Measurements from ENCODE around the gene POLD2. TPM values are rescaled to one million over a fixed set of nuclear protein-coding genes. Genes with fewer than 3 reads are reported as not detected.

The POLD2 gene
- total and polyA plus RNA-seq, 2 of the 8 experiments (the other 6 are each of a cell fraction or from before 2014, with no cell fraction given) = 148 to 214 TPM

DNA sequence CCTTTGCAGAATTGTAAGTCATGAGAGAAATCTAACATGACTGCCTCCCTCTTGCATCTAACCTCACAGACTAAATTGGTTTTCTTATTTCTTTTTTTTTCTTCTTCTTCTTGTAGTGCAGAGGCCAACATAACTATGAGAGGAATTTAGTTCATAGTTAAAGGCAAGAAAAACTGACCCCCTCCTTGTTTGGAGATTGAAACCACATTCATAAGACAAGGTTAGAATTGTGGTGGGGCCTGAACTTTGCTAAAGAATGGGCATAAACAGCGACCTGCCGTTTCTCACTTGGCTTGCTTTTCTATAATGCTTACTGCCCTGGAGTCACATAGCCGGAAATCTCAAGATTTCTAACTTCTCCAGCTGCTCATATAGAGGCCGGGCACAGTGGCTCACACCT is 38.6 kb downstream of the POLD2 start:
- DNase-seq (ENCODE audit: low read depth in 1 of 2, low spot score in 2 of 2) (no peak), FAIRE-seq (no peak)
- H3K9me3 ChIP-seq (ENCODE audit: insufficient read depth in 2 of 2, low read depth in 1 of 2, low read length in 1 of 2) = no peaks in the 10 kb centered on the region
- no peak overlapping the region for H3K4me2 ChIP-seq (ENCODE audit: insufficient read depth in 1 of 2, low read depth in 2 of 2, low read length in 2 of 2)
- H2BK15ac ChIP-seq (ENCODE audit: low read length) = no peak overlapping the region
- POLR2A ChIA-PET (ENCODE audit: partially characterized antibody) = interaction anchor here (1.5 kb wide), 1 partner anchor 12 kb away, joined by 3 read pairs; no protein-coding TSS in a partner anchor
- no peaks in the 10 kb centered on the region for H3K79me2 ChIP-seq (ENCODE audit: control insufficient read depth in 1 of 2, insufficient read depth in 2 of 2, low read length in 2 of 2)
- peaks cover 4% of the 10 kb centered on the region; the same call in 1 of the 2 replicates for H3K23me2 ChIP-seq (ENCODE audit: low read depth, low read length)
- no peak overlapping the region for H3K27ac ChIP-seq (ENCODE audit: low read depth, low read length)
- no peaks in the 10 kb centered on the region; a peak in 2 of 7 replicates for H3K27me3 ChIP-seq (replicated peaks in 1 of 4; ENCODE audit: control insufficient read depth in 3 of 4, extremely low read depth in 1 of 4, insufficient read depth in 3 of 4, low read length in 3 of 4)
- CTCF ChIA-PET (ENCODE audit: partially characterized antibody) = interaction anchor here (0.9 to 1.5 kb wide), 7 partner anchors 11 to 117 kb away, joined by 3 to 4 read pairs (median 3); no protein-coding TSS in a partner anchor
- H3K4ac ChIP-seq (replicated peaks; ENCODE audit: insufficient read length, low read depth, low read length) = no peak overlapping the region
- no peak overlapping the region for H2AK5ac ChIP-seq (ENCODE audit: low read depth, low read length)
- H2AFZ ChIP-seq (ENCODE audit: low read length) = no peak overlapping the region
- H4K91ac ChIP-seq (replicated peaks; ENCODE audit: insufficient read length, low read length) = no peak overlapping the region
- H3K18ac ChIP-seq (ENCODE audit: extremely low read depth, low read length) = no peak overlapping the region
- H3K4me1 ChIP-seq (replicated peaks in 1 of 4; ENCODE audit: control insufficient read depth in 3 of 4, insufficient read depth in 4 of 4, low read length in 3 of 4) = no peaks in the 10 kb centered on the region; a peak in 1 of 7 replicates
- no peak overlapping the region for H2BK5ac ChIP-seq (ENCODE audit: low read depth, low read length)
- H2BK120ac ChIP-seq (replicated peaks; ENCODE audit: low read depth, low read length) = no peak overlapping the region
- no peak overlapping the region for H3K56ac ChIP-seq (replicated peaks; ENCODE audit: insufficient read length, low read depth, low read length)
- H3K79me1 ChIP-seq (ENCODE audit: low read depth, low read length) = no peaks in the 10 kb centered on the region
- H2BK20ac ChIP-seq (ENCODE audit: low read length) = no peak overlapping the region
- no peaks in the 10 kb centered on the region for H4K20me1 ChIP-seq (replicated peaks in 1 of 2; ENCODE audit: control insufficient read depth in 1 of 2, insufficient read depth in 2 of 2, low read length in 2 of 2)
- no peaks in the 10 kb centered on the region for H3K36me3 ChIP-seq (ENCODE audit: control insufficient read depth in 2 of 4, insufficient read depth in 4 of 4, low read length in 3 of 4)
- no peak overlapping the region for H2BK12ac ChIP-seq (ENCODE audit: low read depth, low read length)
- no peak overlapping the region for H4K8ac ChIP-seq (ENCODE audit: extremely low read depth, insufficient read depth, low read length)
- WGBS, 2 experiments (ENCODE audit: extremely low coverage in 1 of 2, insufficient coverage in 1 of 2, insufficient read length in 1 of 2, insufficient replicate concordance in 2 of 2, low coverage in 1 of 2, low lambda C conversion rate in 2 of 2, missing lambda C conversion rate in 1 of 2) = 64% methylated on average over 4 of the region's 4 CpGs; no CpG with 5 or more reads in 1 of the 2 experiments
- no peak overlapping the region for H4K5ac ChIP-seq (ENCODE audit: insufficient read length, low read depth, low read length)
- H3K23ac ChIP-seq (ENCODE audit: insufficient read length) = no peak overlapping the region
- H3K14ac ChIP-seq (ENCODE audit: insufficient read length) = no peak overlapping the region
- no peak overlapping the region for H3K4me3 ChIP-seq (ENCODE audit: extremely low read depth in 1 of 4, insufficient read depth in 2 of 4, low read depth in 3 of 4, low read length in 4 of 4)
- H3K9ac ChIP-seq (replicated peaks in 1 of 4; ENCODE audit: extremely low read depth in 1 of 4, low read depth in 3 of 4, low read length in 3 of 4) = no peak overlapping the region
- no peak for TF ChIP-seq KDM4A (IDR thresholded peaks at IDR 0.05; ENCODE audit: low read depth, low read length, severe bottlenecking)
- TF ChIP-seq PHF8 (conservative IDR thresholded peaks at IDR 0.05; ENCODE audit: low read depth, low read length) = no peak
- TF ChIP-seq RNF2 (IDR thresholded peaks at IDR 0.05; ENCODE audit: borderline replicate concordance, low read depth, low read length, missing control alignments, poor library complexity, severe bottlenecking) = no peak
- TF ChIP-seq BACH1 (IDR thresholded peaks at IDR 0.05; ENCODE audit: low read length) = no peak
- TF ChIP-seq CHD1 (IDR thresholded peaks at IDR 0.05; ENCODE audit: low read depth, low read length) = no peak
- TF ChIP-seq USF2 (IDR thresholded peaks at IDR 0.05; ENCODE audit: low read length) = no peak
- TF ChIP-seq FOSL1 (IDR thresholded peaks at IDR 0.05; ENCODE audit: insufficient read depth, low read depth, low read length) = no peak
- no peak for TF ChIP-seq KDM5A (IDR thresholded peaks at IDR 0.05; ENCODE audit: low read length)
- TF ChIP-seq POLR2A (IDR thresholded peaks at IDR 0.05; ENCODE audit: control extremely low read depth in 1 of 2, low read depth in 2 of 2, low read length in 2 of 2) = no peak
- TF ChIP-seq, protein P1, sequence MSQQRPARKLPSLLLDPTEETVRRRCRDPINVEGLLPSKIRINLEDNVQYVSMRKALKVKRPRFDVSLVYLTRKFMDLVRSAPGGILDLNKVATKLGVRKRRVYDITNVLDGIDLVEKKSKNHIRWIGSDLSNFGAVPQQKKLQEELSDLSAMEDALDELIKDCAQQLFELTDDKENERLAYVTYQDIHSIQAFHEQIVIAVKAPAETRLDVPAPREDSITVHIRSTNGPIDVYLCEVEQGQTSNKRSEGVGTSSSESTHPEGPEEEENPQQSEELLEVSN (IDR thresholded peaks at IDR 0.05) = no peak
- no peak for TF ChIP-seq TAF1 (IDR thresholded peaks at IDR 0.05; ENCODE audit: low read depth, low read length)
- no peak for TF ChIP-seq SP4 (IDR thresholded peaks at IDR 0.05; ENCODE audit: low read length)
- TF ChIP-seq CREB1 (IDR thresholded peaks at IDR 0.05) = no peak
- TF ChIP-seq ASH2L (IDR thresholded peaks at IDR 0.05; ENCODE audit: low read length) = no peak

Measured in H1 (cell line).